Gastrocnemius medialis (tissue), 4 donors: ENCODE measurements around the gene MUC5B. TPM values are rescaled to one million over a fixed set of nuclear protein-coding genes. Genes with fewer than 3 reads are reported as not detected.
"Not testable (repeated sequence)": the region's sequence is repeated elsewhere in the genome, so short reads cannot be mapped to it uniquely, and the experiment has no call there.

Source experiments
- ATAC-seq, 2 donors: fragments of 150-250 bp; one replicate each; pipeline ENCODE4 v1.9.1; 2016
- DNase-seq, 2 donors: peaks; one replicate each; pipeline ENCODE4 v3.0.0-alpha.2; 2019
- H3K27ac ChIP-seq, 4 donors: fragments of 200-600 bp; sonication (generic); 1 replicate in 1 of 4; 2 replicates in 3 of 4; pipeline ENCODE4 v1.5.1; 2016 to 2018; ENCODE audit warnings: mild to moderate bottlenecking in 2 of 4, moderate library complexity in 1 of 4
- H3K27me3 ChIP-seq, 3 donors: fragments of 200-600 bp; sonication (generic) in 2 of 3; 1 replicate in 1 of 3; 2 replicates in 2 of 3; pipeline versions ENCODE4 v1.5.1 to v1.6.0; 2016 to 2019; ENCODE audit warnings: mild to moderate bottlenecking in 1 of 3, moderate library complexity in 1 of 3
- H3K36me3 ChIP-seq, 2 donors: fragments of 200-600 bp; sonication (generic) in 1 of 2; one replicate each; pipeline ENCODE4 v1.5.1; 2017 to 2018
- H3K4me1 ChIP-seq, 2 donors: fragments of 200-600 bp; sonication (generic) in 1 of 2; one replicate each; pipeline ENCODE4 v1.5.1; 2016 to 2017; ENCODE audit warnings: mild to moderate bottlenecking in 2 of 2
- H3K4me3 ChIP-seq, 4 donors: fragments of 200-600 bp; sonication (generic) in 3 of 4; 1 replicate in 1 of 4; 2 replicates in 3 of 4; pipeline ENCODE4 v1.5.1; 2016 to 2019; ENCODE audit warnings: mild to moderate bottlenecking in 2 of 4
- H3K9me3 ChIP-seq, 3 donors: fragments of 200-600 bp; sonication (generic) in 2 of 3; 1 replicate in 1 of 3; 2 replicates in 2 of 3; pipeline ENCODE4 v1.5.1; 2016 to 2019
- CTCF ChIP-seq, 5 experiments: fragments of 450-650 bp in 3 of 5; fragments of 200-600 bp in 2 of 5; sonication (generic) in 2 of 5; IDR thresholded peaks in 4 of 5; conservative IDR thresholded peaks in 1 of 5; 1 replicate in 4 of 5; 2 replicates in 1 of 5; pipeline ENCODE4 v1.5.1; 2016 to 2019; ENCODE audit warnings: antibody characterized with exemption in 5 of 5, mild to moderate bottlenecking in 3 of 5, moderate library complexity in 3 of 5
- POLR2A ChIP-seq, 2 donors: fragments of 450-650 bp; IDR thresholded peaks; one replicate each; pipeline ENCODE4 v1.6.1; 2017; ENCODE audit warnings: antibody characterized with exemption in 2 of 2, mild to moderate bottlenecking in 2 of 2, moderate library complexity in 2 of 2
- in situ Hi-C, 4 donors: fragments of 200-750 bp; cut with MboI; loops; one replicate each; pipeline versions ENCODE4 v1.15.0 to v1.8.0; 2017; ENCODE audit warnings: low sequenced_read_pairs in 4 of 4
- intact Hi-C: fragments of 100-400 bp; cut with DNase I; formaldehyde crosslinking; loops from one replicate; pipeline ENCODE4 v1.15.1; 2023; ENCODE audit warnings: low total_unique reads
- total RNA-seq, 4 donors: library from RNA; depleted of rRNA; stranded (reverse); fragments of >200 nt; gene quantifications; one replicate each; pipeline versions ENCODE4 v1.1.0 to v1.2.3, GENCODE V29; 2016

The MUC5B gene
- total RNA-seq, 4 donors from 2014 or later, result 0.17 TPM; not detected in 3

- Histone ChIP-seq H3K9me3 (no peaks in the 10 kb centered on the region), H3K36me3 (no peaks in the 10 kb centered on the region), H3K4me3 (no peak overlapping the region), H3K27ac (no peak overlapping the region), H3K27me3 (no peaks in the 10 kb centered on the region), H3K4me1 (no peaks in the 10 kb centered on the region)
- ATAC-seq (no peak), DNase-seq (no peak)
- TF ChIP-seq POLR2A (IDR thresholded peaks at IDR 0.05) (no peak), CTCF (IDR thresholded peaks at IDR 0.05 in 4 of 5, conservative IDR thresholded peaks at IDR 0.05 in 1 of 5) (no peak)
- intact Hi-C loops (no loop called here), in situ Hi-C loops (no loop called here)
Measured at GRCh38 chr11:1181853-1182535, 40.9 kb upstream of the MUC5B start.

- intact Hi-C loops, H3K4me3 ChIP-seq, H3K27ac ChIP-seq, H3K4me1 ChIP-seq, DNase-seq, ATAC-seq, H3K27me3 ChIP-seq, H3K36me3 ChIP-seq, in situ Hi-C loops, H3K9me3 ChIP-seq: not testable (repeated sequence)
Measured at GRCh38 chr11:1184139-1184538, 38.7 kb upstream of the MUC5B start.

DNA sequence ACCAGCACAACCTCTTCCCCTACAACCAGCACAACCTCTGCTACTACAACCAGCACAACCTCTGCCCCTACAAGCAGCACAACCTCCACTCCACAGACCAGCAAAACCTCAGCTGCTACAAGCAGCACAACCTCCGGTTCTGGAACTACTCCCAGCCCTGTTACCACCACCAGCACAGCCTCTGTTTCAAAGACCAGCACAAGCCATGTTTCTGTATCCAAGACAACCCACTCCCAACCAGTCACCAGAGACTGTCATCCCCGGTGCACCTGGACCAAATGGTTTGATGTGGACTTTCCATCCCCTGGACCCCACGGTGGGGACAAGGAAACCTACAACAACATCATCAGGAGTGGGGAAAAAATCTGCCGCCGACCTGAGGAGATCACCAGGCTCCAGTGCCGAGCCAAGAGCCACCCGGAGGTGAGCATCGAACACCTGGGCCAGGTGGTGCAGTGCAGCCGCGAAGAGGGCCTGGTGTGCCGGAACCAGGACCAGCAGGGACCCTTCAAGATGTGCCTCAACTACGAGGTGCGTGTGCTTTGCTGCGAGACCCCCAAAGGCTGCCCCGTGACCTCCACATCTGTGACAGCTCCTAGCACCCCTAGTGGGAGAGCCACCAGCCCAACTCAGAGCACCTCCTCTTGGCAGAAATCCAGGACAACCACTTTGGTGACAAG lies 34.3 kb upstream of the MUC5B start:
- H3K27ac ChIP-seq, DNase-seq, intact Hi-C loops: not testable (repeated sequence)

GRCh38 chr11:1189816-1190215 lies 33.0 kb upstream of the MUC5B start:
- H3K4me3 ChIP-seq, H3K27ac ChIP-seq, intact Hi-C loops, H3K36me3 ChIP-seq, H3K4me1 ChIP-seq, ATAC-seq, H3K9me3 ChIP-seq, DNase-seq, in situ Hi-C loops, H3K27me3 ChIP-seq: not testable (repeated sequence)

More for the DNA sequence above, 34.3 kb upstream of the MUC5B start:
- H3K4me3 ChIP-seq, ATAC-seq, H3K36me3 ChIP-seq, H3K4me1 ChIP-seq, H3K27me3 ChIP-seq, in situ Hi-C loops, H3K9me3 ChIP-seq: not testable (repeated sequence)

- DNase-seq, intact Hi-C loops, H3K4me1 ChIP-seq, H3K9me3 ChIP-seq, in situ Hi-C loops, ATAC-seq, H3K36me3 ChIP-seq, H3K4me3 ChIP-seq, H3K27ac ChIP-seq: not testable (repeated sequence)
- peaks cover 9 to 21% (median 13%) of the 10 kb centered on the region in 3 donors for H3K27me3 ChIP-seq
Measured at GRCh38 chr11:1191786-1192470, 30.9 kb upstream of the MUC5B start.

DNA sequence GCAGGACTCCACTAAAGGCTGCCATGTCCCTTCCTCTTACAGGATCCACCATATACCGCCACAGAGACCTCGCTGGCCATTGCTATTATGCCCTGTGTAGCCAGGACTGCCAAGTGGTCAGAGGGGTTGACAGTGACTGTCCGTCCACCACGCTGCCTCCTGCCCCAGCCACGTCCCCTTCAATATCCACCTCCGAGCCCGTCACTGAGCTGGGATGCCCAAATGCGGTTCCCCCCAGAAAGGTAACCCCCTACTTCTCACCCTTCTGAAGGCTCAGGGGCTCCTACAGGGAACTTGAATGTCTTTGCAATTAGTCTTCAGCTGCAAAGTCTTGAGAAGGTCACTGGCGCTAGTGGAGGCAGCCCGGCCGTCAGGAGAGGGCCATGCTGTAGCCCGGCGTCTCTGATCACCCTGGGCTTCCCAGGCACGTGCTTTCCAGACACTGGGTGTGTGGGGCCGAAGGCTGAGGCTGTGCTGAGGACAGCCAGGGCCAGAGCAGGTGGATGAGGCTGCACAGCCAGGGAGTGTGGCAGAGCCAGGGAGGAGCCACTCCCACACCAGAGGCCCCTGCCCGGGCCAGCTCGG lies 30.0 kb upstream of the MUC5B start:
- Histone ChIP-seq H3K36me3 (no peaks in the 10 kb centered on the region), H3K4me3 (no peak overlapping the region), H3K9me3 (no peaks in the 10 kb centered on the region), H3K27ac (no peak overlapping the region), H3K27me3 (peaks cover 18 to 30% (median 22%) of the 10 kb centered on the region in 3 donors), H3K4me1 (no peaks in the 10 kb centered on the region)
- intact Hi-C loops, result no loop called here
- TF ChIP-seq POLR2A (IDR thresholded peaks at IDR 0.05) (no peak), CTCF (IDR thresholded peaks at IDR 0.05 in 4 of 5, conservative IDR thresholded peaks at IDR 0.05 in 1 of 5) (no peak)
- DNase-seq (no peak), ATAC-seq (no peak)
- in situ Hi-C loops, result no loop called here
